Posterior vena cava (tissue), 2 donors: Measurements from ENCODE around the gene STX2. TPM values are rescaled to one million over a fixed set of nuclear protein-coding genes. Genes with fewer than 3 reads are reported as not detected.
A peak's percentile ranks its signal among the peaks of the same experiment; 100 is the strongest.

Experiments used
- DNase-seq: peaks from one replicate; pipeline ENCODE4 v3.0.0-alpha.2; 2020; ENCODE audit warnings: low spot score
- intact Hi-C, 2 donors: fragments of 100-400 bp; cut with DNase I; formaldehyde crosslinking; loops; one replicate each; pipeline versions ENCODE4 v1.14.1 to v1.14.2; 2022 to 2023
- total RNA-seq, 2 donors: library from RNA; stranded (reverse); fragmentation: NEBNext Ultra II Directional; extraction: Animal tissue kit (Norgen Biotek cat#: 25700); gene quantifications; one replicate each; pipeline ENCODE4 v1.2.1, GENCODE V29; 2021
- donor health status: DM: yes; HTN: yes; CAD: no.
- donor health status: DM: yes; HTN: yes; CAD: no.

The STX2 gene
- total RNA-seq, 2 donors from 2014 or later: 29.2 to 39.8 TPM

DNA sequence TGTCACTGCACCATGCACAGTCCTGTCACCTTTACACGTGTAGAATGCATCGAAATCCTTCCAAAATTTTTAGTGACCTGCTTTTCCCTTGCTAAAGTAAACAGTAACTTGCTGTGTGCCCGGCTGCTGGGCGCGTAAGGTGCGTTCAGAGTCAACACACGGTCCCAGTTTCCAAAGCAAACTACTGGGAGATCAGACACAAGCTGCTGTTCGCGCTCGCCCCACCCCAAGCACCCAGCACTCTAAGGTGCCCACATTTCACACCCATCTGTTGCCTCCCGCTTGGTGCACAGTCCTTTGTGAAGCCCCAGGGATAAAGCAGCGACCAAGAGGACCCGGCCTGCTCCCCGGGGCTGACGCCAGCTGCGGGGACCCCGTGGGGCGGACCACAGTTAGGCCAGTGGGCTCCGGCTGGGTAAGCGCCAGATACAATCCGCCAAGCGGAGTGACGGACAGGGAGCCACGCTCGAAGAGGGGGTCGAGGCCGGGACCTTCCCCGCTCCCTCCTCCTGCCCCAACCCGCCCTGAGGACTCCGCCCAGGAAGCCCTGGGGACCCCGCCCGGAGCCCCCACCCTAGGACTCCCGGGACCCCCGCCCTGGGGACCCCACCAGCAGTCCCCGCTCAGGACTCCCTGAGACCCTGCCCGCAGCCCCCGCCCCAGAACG lies 633 bp downstream of the STX2 start:
- intact Hi-C loops: no loop called here
- DNase-seq: no peak

DNA sequence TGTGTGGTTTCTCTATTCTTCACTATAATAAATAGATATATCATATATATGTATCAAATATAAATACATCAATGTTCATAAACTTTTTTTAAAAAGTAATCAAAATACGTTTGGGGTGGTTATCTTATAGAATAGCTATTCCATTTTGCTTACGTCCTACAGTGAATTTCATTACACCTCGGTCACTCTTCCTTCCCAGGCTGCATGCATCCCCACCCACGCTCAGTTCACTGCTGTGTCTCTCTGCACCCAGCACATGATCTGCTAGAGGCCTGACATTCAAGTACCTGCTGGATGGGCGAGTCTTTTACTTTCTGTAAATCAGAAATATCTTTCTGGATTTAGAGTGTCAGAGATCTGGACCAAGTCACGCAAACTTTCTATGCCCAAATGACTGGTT lies 3.6 kb downstream of the STX2 start:
- intact Hi-C loops: no loop called here
- no peak for DNase-seq

DNA sequence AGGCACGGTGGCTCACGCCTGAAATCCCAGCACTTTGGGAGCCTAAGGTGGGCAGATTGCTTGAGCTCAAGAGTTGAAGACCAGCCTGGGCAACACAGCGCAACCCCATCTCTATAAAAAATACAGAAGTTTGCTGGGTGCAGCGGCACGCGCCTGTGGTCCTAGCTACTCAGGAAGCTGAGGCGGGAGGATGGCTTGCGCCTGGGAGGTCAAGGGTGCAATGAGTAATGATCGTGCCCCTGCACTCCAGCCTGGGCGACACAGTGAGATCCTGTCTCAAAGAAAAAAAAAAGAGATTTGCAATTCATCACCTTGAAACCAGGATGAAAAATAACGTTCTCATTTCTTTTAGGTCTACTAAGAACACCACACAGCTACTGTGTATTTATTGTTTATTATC lies 4.0 kb downstream of the STX2 start:
- DNase-seq: peak; percentile 40
- intact Hi-C loops: no loop called here

DNA sequence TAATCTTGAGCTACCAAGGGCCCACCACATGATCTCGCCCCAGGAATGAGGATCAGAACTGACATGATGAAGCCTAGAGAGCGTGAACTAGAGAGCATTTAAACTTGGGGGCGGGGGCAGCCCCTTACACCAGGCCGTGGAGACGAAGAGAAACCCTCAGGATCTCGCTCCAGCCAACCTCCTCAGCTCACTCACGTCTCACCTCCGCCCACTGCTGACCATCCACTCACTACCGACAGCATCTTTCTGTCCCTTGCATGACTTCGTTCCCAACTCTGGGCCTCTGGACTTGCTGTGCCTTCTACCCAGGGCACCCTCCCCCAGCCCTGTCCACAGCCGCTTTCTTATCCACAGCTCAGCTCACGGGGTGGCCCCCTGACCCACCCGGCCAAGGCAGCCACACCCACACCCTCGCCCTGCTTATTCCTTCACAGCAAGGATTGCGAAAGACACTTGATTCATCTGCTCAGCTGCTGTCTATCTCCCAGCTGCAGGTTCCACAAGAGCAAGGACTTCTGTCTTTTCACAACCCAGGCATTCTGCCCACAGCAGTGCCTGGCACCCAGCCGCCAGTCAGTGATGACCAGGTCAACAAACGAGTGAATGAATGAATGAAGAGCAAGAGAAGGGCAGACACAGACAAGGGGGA lies 6.4 kb downstream of the STX2 start:
- peak; percentile 58 for DNase-seq

DNA sequence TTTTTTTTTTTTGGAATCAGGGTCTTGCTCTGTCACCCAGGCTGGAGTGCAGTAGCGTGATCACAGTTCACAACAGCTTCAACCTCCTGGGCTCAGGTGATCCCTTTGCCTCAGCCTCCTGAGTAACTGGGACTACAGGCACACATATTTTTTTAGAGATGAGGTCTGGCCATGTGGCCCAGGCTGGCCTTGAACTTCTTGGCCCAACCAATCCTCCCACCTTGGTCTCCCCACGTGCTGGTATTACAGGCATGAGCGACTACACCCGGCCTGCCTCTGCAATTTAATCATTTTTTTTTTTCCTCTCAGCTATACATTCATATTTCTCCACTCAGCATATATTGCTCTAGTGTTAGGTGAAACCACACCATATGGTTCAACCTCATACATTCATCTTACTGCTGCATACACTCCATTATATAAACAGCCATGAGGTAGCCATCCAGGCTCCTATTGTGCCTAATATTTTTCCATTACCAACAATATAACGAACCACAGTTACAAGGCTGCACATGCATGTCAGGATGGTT lies 7.1 kb downstream of the STX2 start:
- intact Hi-C loops: no loop called here
- DNase-seq: peak; percentile 8

More for the DNA sequence above, 6.4 kb downstream of the STX2 start:
- intact Hi-C loops: no loop called here

DNA sequence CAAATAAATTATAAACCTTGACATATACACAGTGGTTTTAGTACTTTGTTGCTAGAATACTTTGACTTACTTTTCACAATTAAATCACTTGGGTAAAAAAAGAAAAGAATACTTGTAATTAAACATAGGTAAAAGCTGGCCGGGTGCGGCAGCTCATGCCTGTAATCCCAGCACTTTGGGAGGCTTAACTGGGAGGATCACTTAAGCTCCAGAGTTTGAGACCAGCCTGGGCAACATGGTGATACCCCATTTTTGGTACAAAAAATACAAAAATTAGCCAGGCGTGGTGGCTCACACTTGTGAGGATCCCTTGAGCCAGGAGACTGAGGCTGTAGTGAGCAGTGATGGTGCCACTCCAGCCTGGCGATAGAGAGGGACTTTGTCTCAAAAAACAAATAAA lies 7.8 kb downstream of the STX2 start:
- intact Hi-C loops: no loop called here
- DNase-seq: peak; percentile 49

DNA sequence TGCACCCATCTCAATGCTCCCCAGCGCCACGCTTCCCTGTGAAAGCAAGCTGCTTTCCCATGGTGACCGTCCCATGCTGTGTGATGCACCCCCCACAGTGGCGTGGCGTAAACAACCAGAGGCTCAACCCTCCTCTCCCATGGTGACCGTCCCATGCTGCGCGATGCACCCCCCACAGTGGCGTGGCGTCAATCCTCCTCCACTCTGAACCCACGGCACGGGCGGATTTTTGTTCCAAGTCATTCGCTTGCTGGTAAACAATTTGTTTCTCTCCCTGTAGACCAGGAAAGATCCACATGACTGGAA lies 8.9 kb downstream of the STX2 start:
- intact Hi-C loops: no loop called here

DNA sequence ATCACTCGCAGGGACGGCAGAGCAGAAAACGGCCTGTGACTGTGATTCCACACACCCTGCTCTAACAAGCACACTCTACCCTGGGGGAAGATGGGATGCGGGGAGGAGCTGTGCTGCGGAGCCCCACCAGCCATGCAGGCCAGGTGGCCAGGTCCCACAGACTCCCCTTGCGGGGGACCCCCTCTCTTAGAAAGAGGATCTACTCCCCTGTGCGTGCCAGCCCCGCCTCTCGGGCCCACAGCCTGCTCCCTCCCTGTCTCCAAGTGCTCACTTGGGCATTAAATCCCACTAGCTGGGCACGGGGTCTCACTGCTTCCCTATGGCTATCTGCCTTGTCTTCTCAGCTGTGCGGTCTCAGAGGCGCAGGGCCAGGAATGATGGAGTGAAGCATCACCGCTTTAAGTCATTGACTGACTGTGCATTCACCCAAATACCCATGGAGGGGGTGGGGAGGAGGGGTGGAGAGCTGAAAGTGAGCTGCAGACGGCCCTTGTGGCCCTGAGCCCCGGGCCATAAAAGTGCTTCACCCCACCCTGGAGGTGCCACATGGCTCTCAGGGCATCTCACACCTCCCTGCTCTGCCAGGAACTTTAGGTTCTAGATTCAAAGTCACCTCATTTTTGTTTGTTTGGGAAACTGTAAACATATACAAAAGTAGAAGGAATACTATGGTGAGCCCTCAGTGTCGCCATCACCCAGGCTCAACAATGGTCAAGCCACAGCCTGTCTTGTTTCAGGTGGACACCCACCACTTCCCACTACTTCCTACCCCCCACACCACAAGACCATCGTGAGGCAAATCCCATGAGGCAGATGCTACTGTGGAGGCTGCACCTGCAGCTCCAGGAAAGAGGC lies 9.4 kb downstream of the STX2 start:
- intact Hi-C loops: no loop called here
- peak; percentile 58 for DNase-seq

More for the DNA sequence above, 8.9 kb downstream of the STX2 start:
- DNase-seq: peak; percentile 56

DNA sequence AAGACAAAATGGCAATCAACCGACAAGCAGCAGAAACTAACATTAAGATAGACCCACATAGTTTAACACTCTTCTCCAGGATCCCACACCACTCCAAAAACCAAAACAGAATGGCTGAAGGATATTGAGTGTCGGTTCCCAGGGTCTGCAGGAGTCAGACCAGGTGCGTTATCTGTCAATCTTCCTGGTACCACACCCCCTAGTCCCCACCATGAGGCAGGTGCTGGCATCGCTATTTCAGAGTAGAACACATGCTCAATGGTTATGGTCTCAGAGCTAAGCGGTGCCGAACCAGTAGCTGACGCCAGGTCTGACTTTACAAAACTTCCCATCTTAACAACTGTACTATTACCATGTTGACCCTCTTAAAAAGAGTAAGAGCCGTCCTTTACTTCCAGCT lies 10.2 kb downstream of the STX2 start:
- intact Hi-C loops: no loop called here
- peak; percentile 12 for DNase-seq

DNA sequence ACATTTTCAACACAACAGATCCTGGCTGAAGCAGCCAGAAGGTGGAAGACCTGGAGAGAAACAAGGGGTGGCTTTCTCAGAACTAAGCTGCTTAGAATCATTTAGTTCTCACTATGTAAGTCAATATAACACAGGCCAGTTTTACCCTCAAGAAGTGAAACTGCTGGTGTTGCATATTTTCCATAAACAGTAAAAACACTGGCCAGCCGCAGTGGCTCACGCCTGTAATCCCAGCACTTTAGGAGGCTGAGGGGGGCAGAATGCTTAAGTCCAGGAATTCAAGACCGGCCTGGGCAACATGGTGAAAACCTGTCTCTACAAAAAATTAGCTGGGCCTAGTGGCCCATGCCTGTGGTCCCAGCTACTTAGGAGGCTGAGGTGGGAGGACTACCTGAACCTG lies 11.6 kb downstream of the STX2 start:
- DNase-seq: no peak
- intact Hi-C loops: no loop called here

DNA sequence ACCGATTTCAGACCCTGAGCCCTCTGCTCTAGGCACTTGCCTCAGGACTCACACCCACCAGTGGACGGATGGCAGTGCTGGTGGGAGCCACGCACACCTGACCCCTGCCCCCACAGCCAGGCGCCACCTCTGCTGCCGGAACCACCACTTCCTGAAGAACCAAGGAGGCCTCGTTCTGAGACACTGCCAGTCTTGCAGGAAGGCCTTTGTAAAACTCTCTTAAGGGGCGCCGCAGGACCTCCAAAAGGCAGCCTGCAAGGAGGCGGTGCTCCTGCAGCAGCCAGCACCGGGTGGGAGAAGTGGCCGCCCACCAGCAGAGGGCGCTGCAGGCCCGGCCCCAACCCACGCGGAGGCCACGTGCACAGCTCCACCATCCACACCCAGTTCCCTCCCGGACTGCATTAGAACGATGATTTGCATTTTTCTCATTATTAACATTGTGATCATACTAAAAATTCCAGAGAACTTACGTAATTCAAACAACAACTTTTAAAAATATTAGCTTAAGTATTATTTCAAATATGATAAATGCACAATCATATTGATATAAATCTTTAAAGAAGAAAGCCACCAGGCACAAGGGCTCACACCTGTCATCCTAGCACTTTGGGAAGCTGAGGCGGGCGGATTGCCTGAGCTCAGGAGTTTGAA lies 12.8 kb downstream of the STX2 start:
- DNase-seq: no peak
- intact Hi-C loops: no loop called here

DNA sequence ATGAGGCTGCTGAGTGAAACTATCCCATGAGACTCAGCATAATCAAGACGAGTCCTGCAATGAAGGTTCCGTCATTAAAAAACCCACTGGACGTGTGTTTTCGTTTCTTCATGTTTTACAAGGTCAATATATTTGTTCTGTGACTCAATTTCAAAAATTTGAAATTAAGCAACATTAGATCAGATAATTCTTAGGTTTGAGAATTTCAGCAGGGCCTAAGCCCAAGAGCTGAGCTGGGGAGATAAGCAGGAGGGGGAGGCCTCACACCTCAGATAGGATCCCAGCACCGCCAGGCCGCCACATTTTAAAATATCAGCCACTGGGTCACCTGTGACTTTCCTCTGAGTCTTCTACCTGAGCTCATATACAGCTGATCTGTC lies 13.3 kb downstream of the STX2 start:
- intact Hi-C loops: no loop called here
- DNase-seq: no peak

DNA sequence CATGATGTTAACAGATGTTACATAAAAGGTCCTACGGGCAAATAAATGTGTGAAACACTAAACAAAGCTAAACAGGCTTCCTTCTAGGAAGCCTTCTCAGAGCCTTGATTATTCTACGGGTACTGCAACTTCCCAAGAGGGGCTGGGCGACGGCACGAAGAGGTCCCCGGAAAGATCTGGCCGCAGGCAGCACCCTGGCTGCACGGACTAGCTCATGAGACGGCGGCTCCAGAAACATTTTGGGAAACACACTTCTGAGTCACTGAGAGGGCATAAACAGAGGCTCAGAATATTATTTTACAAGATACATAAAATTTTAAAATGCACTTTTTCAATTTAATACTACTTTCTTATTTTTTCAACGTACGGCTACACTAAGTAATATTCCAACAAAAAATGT lies 19.4 kb downstream of the STX2 start:
- intact Hi-C loops: no loop called here
- no peak for DNase-seq

DNA sequence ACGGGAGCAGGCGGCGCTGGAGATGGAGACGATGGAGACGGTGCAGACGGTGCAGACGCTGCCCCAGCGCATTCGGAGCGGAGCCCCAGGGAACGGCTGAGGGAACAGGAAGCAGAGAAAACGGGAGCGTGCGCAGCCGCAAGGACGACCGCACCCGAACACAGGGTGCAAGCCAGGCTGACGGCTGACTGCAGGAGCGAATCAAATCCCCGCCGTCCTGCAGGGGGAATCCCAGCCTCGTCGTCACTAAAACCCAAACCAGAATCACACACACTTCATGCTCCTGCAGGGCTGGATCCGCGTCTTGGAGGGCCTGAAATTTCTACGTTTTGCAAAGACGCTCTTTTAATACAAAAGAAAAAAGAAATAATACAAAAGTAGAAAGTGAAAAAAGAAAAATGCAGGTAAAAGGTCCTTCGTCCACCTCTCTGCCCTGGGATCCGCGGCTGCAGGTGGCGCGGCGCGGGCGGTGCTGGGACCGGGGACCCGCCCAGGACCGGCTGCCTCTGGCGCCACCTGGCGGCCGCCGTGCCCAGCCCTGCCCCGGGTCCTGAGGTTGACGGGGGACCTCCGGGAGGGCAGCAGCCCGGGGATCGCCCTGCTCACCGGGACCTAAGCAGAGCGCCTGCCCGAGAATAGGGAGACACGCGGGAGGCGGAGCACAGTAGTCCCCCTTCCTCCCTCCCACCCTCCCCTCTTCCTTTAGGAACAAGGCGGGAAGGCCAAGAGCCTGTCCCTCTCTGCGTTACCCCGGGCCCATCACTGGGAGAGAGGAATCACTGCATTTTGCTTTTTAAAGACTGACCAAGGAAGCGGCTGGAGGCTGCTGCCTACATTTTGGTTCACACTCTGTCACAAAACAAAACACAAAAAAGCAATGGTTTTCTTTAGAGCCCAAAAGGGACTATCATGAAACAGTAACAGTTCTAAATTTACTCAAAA lies 20.1 kb downstream of the STX2 start:
- DNase-seq: peak; percentile 87
- intact Hi-C loops: no loop called here

DNA sequence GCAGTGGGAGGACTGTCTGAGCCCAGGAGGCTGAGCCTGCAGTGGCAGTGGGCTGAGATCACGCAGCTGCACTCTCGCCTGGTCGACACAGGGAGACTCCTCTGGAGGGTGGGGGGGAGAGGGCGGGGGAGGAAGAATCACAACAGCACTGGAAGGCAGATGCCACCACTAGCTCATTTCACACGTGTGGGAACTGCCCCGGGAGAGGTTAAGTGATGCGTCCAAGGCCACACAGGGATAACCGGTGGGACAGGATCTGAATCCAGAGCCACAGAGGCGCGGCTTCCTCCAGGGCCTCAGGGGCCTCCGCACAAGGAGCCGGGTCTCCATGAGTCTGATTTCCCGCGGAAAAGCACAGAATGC lies 20.8 kb downstream of the STX2 start:
- DNase-seq: no peak
- intact Hi-C loops: no loop called here

DNA sequence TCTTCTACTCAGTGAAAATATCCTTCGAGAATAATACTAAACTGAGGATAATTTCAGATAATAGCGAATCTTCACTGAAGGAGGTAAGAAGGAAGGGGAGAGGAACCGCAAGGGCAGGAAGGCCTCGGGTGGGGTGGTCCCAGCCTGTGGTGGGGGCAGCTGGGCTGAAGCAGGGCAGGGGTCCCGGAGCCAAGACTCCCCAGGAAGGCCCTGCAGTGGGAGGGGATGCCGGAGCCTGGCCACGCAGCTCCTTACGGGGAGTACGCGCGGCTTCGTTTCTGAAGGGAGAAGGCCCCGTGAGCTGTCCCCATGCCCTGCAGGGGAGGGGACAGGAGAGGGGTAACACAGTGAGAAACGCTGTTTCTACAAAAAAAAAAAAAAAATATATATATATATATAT lies 21.2 kb downstream of the STX2 start:
- intact Hi-C loops: no loop called here
- DNase-seq: no peak

DNA sequence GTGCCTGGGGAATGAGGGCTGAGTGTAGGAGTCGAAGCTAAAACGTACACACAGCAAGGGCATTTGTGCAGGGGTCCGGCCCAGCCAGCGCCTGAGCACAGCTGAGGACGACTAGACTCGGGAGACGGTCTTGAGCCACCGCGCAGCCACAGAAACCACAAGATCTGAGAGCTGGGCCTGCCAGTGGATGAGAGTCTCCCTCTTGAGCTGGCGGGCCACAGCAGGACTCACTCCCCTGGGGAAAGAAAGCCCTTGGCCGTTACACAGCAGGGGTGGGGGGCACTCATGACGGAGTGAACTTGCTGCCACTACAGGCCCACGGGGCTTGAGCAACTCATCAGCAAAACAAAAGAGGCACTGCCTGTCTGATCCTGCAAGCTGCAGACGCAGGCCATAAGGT lies 23.0 kb downstream of the STX2 start:
- intact Hi-C loops: no loop called here

DNA sequence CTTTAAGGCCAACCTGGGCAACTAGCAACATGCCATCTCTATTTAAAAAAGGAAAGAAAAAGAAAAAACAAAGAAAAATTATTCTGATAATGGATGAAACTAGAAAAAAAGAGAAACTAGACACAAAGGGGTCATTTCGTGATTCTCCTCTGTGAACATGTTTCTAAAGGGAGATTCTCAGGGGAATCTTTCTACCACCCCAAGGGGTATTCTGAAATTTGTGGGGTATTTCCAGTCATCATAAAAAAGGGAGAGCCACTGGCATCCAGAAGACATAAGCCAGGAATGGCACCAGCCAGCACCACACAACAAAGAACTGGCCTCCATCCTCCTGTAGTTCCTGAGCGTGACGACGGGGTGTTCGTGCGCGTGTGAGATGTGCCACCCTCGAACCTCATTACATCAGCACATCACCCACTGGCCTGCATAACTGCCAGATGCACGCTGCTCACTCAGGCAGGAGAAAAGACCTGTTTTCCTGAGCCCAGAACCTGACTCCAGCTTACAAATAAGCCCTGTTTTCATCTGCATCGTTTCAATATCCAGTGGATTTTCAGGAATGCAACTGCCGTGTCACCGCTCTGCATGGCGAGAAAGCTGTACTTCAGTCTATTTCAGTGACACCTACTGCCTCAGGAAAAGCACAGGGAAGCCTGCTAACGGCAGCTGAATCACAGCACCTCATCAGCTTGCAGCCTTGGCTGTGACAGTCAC lies 23.9 kb downstream of the STX2 start:
- intact Hi-C loops: no loop called here
- DNase-seq: no peak

More for the DNA sequence above, 23.0 kb downstream of the STX2 start:
- DNase-seq: no peak
